HG03039 (cell line): ENCODE results near the gene FFAR3.

ENCODE experiments used
- ATAC-seq: cut with Tn5 transposase; IDR thresholded peaks from one replicate; pipeline ENCODE4 v1.9.1; 2021; ENCODE audit warnings: mild to moderate bottlenecking, moderate library complexity; ENCODE audit not compliant: unreplicated experiment

The FFAR3 gene, protein sequence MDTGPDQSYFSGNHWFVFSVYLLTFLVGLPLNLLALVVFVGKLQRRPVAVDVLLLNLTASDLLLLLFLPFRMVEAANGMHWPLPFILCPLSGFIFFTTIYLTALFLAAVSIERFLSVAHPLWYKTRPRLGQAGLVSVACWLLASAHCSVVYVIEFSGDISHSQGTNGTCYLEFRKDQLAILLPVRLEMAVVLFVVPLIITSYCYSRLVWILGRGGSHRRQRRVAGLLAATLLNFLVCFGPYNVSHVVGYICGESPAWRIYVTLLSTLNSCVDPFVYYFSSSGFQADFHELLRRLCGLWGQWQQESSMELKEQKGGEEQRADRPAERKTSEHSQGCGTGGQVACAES

GRCh38 chr19:35357867-35358573 is at the start of gene FFAR3:
Gene FFAR3 (plus strand): TSS chr19:35358460. CDS start chr19:35358891, 431 bp downstream.
- ATAC-seq: no peak

DNA sequence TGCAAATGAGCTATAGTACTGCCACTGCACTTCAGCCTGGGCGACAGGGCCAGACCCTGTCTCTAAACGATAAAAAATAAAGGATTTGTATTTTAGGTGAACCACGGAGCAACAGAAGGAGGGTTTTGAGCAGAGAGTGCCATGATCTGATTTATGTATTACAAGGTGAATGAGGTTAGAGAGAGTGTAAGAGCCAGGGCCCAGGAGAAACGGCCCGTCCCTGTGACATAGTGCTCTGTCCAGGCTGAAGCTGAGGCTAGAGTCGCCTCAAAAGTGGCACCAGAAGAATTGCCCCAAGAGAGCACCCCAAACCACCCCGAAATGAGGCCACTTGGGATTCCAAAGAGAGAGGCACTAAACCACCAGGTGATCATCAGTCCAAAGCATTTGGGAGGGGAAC is 49.4 kb upstream of the FFAR3 start:
- no peak for ATAC-seq

DNA sequence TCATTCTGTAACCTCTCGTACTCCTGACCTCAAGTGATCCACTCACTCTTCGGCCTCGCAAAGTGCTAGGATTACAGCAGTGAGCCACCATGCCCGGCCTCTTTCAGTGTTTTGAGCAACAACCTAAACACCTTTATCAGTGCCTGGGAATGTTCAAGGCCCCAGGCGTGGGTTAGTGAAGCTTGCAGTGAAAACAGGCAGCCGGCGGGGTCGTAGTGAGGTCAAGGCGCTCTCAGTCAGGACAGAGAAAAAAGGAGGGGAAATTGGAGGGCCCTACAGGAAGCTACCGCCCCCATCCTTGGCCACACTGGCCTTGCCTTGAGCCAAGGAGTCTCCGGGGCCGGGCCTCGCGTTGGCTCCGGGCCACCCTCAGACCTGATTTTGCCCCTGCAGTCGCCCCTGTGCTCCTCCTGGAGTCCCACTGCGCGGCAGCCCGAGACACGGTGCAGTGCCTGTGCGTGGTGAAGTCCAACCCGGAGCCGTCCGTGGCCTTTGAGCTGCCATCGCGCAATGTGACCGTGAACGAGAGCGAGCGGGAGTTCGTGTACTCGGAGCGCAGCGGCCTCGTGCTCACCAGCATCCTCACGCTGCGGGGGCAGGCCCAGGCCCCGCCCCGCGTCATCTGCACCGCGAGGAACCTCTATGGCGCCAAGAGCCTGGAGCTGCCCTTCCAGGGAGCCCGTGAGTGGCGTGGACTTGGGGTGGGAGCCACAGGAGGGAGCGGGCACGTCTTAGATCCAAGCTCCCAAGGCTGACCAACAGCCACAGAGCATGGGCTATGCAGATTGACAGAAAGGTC is 48.6 kb upstream of the FFAR3 start:
- ATAC-seq: no peak

DNA sequence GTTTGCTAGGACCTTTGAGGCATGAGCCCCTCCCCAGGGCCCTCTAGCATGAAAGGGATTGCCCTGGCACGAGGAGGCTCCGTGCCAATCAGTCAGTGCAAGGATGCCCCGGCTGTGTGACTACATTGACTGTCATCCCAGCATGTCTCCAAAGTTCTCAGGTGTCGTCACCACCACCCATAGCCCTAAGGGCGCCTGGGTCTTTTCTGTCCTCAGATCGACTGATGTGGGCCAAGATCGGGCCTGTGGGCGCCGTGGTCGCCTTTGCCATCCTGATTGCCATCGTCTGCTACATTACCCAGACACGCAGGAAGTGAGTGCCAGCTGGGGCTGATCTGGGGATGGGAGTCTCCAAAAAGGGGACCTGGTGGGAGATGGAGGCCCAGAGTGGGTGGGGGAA is 47.9 kb upstream of the FFAR3 start:
- no peak for ATAC-seq

DNA sequence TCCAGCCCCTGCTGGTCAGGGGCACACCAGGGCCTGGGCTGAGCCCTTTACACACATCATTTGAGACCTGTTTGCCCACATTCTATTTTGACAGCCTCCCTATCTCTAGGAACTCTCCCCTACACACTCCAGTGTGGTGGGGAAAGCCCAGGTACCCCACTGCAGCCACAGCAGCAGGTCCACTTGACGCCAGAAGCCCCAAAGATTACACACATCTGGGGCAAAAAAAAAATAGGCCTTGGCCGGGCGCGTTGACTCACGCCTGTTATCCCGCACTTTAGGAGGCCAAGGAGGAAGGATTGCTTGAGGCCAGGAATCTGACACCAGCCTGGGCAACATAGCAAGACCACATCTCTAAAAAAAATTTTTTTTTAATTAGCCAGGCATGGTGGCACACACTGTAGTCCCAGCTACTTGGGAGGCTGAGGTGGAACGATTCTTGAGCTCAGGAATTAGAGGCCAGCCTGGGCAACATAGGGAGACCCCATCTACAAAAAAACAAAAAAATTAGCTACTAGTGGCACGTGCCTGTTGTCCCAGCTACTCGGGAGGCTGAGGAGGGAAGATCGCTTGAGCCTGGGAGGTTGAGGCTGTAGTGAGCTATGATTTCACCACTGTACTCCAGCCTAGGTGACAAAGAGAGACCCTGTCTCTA is 47.3 kb upstream of the FFAR3 start:
- no peak for ATAC-seq

DNA sequence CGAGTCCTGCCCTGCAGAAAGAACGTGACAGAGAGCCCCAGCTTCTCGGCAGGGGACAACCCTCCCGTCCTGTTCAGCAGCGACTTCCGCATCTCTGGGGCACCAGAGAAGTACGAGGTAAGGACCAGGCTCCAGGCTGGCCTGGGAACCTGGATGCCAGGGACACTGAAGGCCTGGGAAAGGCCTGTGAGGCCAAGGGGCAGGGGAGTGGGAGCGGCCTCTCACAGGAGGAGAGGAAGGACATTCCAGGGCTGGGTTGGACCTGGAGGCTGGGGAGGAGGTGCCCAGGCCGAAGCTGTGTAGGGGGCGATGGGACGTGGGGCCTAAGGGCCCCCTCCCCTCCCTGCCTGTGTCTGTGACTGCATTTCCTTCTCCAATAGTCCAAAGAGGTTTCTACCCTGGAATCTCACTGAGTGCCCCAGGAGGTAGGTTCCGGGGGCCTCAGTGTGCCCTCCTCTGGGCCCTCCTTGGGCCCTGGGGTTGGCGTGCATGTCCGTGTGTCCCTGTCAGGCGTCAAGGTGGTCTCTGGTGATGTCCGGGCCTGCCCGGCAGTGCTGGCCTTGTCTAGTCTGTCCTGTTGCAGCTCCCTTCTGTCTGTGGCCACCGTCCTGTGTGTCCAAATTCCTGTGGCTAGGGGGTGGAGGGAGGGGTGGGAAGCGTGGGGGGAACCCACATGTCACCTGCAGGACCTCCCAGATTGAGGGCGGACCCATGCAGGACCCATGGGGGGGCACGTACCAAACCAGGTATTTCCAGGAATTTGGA is 46.2 kb upstream of the FFAR3 start:
- ATAC-seq: no peak

GRCh38 chr19:35313587-35313986 is 44.7 kb upstream of the FFAR3 start:
- ATAC-seq: no peak

DNA sequence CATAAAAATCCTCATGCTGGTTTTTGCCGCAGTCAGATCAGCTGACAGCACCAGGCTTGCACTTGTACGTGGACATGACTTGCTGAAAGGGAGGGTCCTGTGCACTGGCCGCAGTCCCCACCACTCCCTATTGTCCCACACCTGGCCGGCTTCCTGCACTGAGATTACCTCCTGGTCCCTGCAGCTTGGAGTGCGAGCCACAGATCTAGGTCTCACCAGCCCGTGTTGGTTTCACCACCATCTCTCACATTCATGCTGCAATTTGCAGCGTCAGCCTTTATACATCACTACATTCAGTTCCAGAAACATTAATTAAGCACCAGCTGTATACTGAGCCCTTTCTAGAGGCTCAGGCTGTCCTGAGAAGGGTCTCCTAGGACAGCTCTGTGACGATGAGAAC is 44.2 kb upstream of the FFAR3 start:
- no peak for ATAC-seq

DNA sequence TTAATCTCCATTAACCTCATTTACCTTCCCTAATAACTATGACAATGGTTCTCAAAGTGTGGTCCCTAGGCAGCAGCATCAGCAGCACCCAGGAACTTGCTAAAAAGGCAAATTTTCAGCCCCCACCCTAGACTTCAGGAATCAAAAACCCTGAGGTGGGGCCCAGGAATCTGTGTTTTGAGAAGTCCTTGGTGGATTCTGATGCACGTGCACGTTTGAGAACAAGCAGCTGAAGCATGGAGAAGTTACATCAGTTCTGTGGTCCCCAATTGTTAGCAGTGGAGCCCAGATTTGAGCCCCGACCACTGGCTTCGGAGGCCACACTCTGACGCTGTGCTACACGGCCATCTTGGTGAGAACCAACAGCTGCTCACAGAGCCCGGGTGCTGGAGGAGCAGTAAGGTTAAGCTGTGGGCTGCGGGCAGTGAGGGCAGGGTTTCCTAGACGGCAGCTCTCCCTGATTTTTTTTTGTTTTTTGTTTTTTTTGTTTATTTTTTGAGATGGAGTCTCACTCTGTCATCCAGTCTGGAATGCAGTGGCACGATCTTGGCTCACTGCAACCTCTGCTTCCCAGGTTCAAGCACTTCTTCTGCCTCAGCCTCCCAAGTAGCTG is 43.3 kb upstream of the FFAR3 start:
- no peak for ATAC-seq

- no peak for ATAC-seq
Observed at GRCh38 chr19:35315883-35316282, 42.4 kb upstream of the FFAR3 start.

DNA sequence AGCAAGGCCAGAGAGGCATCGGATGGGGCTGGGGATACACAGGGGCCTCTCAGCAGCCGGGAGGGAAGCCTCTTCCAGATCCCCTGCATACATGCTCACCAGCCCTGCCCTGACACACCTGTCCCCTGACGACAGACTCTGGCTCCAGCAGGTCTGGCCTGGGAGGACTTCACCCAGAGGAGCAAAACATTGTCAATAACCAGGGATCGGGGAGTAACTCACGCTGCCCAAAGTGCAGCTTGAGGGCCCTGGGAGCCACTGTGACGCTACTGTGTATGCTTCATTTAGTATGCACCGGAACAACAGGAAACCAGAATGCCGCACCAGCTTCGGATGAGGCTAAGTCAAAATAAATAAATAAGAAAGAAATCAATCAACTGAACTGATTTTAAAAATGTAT is 41.7 kb upstream of the FFAR3 start:
- ATAC-seq: no peak

- no peak for ATAC-seq
Observed at GRCh38 chr19:35317464-35318043, 40.7 kb upstream of the FFAR3 start.

GRCh38 chr19:35318679-35319448 is 39.4 kb upstream of the FFAR3 start:
- no peak for ATAC-seq

DNA sequence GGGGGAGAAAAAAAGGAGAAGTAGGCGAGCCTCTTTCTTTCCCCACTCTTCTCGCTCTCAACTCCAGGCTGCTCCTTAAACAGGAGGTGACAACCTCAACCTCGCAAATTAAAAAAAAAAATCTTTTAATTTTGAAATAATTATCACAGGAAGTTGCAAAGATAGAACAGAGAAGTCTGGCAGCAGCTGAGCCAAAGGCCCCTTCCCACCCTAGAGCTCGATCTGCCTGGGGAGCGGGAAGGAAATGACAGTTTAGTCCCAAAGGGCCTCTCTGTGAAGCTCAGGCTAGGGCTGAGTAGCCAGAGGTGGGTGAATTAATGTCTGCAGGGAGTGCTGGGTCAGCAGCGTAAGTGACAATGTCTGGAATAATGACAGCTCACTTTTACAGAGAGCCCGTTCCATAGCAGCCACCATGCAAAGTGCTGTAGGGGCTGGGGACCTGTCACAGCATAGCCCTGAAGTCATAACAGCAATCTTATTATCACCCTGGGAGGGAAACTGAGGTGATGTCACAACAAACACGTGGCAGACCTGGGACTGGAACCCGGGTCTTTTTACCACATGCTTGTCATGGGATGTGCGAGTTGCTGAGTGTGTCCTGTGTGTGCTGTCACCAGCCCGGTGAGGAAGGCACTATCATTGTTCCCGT is 38.1 kb upstream of the FFAR3 start:
- no peak for ATAC-seq

GRCh38 chr19:35321291-35321690 is 37.0 kb upstream of the FFAR3 start:
- no peak for ATAC-seq

GRCh38 chr19:35322014-35322413 is 36.2 kb upstream of the FFAR3 start:
- ATAC-seq: no peak

- no peak for ATAC-seq
Observed at GRCh38 chr19:35327642-35328041, 30.6 kb upstream of the FFAR3 start.

DNA sequence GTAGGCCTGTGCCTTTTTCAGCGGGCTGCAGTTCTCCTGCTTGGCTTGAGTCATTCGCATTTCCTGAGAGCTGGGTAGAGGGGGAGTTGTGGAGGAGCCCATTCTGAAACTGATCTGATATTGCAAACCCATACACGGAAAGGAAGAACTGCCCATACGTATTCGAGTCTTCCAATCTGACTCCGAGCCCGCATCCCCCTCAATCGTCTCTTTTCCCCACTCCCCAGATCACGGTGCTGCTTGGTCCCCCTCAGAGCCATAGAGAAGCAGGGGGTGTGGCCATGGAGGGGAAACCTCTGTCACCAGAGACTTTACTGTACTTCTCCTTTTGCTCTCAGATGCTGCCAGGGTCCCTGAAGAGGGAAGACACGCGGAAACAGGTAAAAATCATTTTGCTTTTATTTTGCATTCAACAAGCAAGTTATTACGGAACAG is 29.4 kb upstream of the FFAR3 start, which contains the start of gene CD22:
Gene CD22, plus strand, starts transcription at position 337 of the 435 bp plus-strand sequence. CDS start 2,854 bp downstream, outside the sequence.
- no peak for ATAC-seq
